HepG2 (cell line): Measurements from ENCODE around the gene MYRIP. TPM values are rescaled to one million over a fixed set of nuclear protein-coding genes. Genes with fewer than 3 reads are reported as not detected.

Experiments
- BHLHE40 ChIP-seq: IDR thresholded peaks from 2 replicates; pipeline ENCODE4 v1.6.1; 2011; ENCODE audit warnings: low read length, improper control_type of control experiment
- CENPBD1 ChIP-seq: sonication (generic); formaldehyde crosslinking; IDR thresholded peaks from 2 replicates; pipeline ENCODE4 v1.8.0; 2022; ENCODE audit warnings: missing genetic modification reagents, low read depth, mild to moderate bottlenecking, borderline replicate concordance
- DNMT3B ChIP-seq: conservative IDR thresholded peaks from 2 replicates; pipeline ENCODE4 v1.6.1; 2016; ENCODE audit warnings: missing biosample characterization, control low read depth
- GTF2F1 ChIP-seq: fragments of 150-350 bp; IDR thresholded peaks from 2 replicates; pipeline ENCODE4 v1.6.1; 2014; ENCODE audit warnings: low read length
- HMGXB4 ChIP-seq, 2 experiments: sonication (generic) in 1 of 2; formaldehyde crosslinking in 1 of 2; IDR thresholded peaks; 2 replicates each; pipeline versions ENCODE4 v1.4.0 to v1.6.1; 2018 to 2020; ENCODE audit warnings: missing genetic modification reagents in 2 of 2, borderline replicate concordance in 1 of 2, low read depth in 1 of 2, mild to moderate bottlenecking in 1 of 2, missing biosample characterization in 1 of 2
- KDM5A ChIP-seq: fragments of 200-600 bp; sonication (generic); IDR thresholded peaks from 2 replicates; pipeline ENCODE4 v1.7.0; 2018; ENCODE audit warnings: antibody characterized with exemption, mild to moderate bottlenecking, low read length, borderline replicate concordance
- KLF6 ChIP-seq: IDR thresholded peaks from 2 replicates; pipeline ENCODE4 v1.8.0; 2016; ENCODE audit warnings: missing biosample characterization, missing genetic modification reagents
- PCBP1 ChIP-seq: fragments of 200-400 bp; formaldehyde crosslinking; IDR thresholded peaks from 2 replicates; pipeline ENCODE4 v1.6.1; 2017; ENCODE audit warnings: mild to moderate bottlenecking, low read depth, low read length, borderline replicate concordance
- PHF21A ChIP-seq: sonication (generic); formaldehyde crosslinking; IDR thresholded peaks from 2 replicates; pipeline ENCODE4 v1.5.0; 2020; ENCODE audit warnings: mild to moderate bottlenecking, missing genetic modification reagents
- POLR2AphosphoS5 ChIP-seq: IDR thresholded peaks from 2 replicates; pipeline ENCODE4 v1.6.1; 2012; ENCODE audit warnings: low read depth, low read length
- RXRA ChIP-seq: sonication (generic); formaldehyde crosslinking; IDR thresholded peaks from 2 replicates; pipeline ENCODE4 v1.5.1; 2020; ENCODE audit warnings: missing genetic modification reagents
- ZBTB39 ChIP-seq: sonication (generic); formaldehyde crosslinking; IDR thresholded peaks from 2 replicates; pipeline ENCODE4 v1.5.0; 2020; ENCODE audit warnings: missing genetic modification reagents
- ZBTB44 ChIP-seq: sonication (generic); formaldehyde crosslinking; IDR thresholded peaks from 2 replicates; pipeline ENCODE4 v1.4.0; 2020; ENCODE audit warnings: missing genetic modification reagents
- ZNF12 ChIP-seq: sonication (generic); formaldehyde crosslinking; IDR thresholded peaks from 2 replicates; pipeline ENCODE4 v1.5.0; 2020; ENCODE audit warnings: missing genetic modification reagents
- ZNF160 ChIP-seq: sonication (generic); formaldehyde crosslinking; IDR thresholded peaks from 2 replicates; pipeline ENCODE4 v1.8.0; 2022; ENCODE audit warnings: mild to moderate bottlenecking, inconsistent platforms, missing genetic modification reagents
- ZNF543 ChIP-seq: sonication (generic); formaldehyde crosslinking; IDR thresholded peaks from 2 replicates; pipeline ENCODE4 v1.4.0; 2020; ENCODE audit warnings: mild to moderate bottlenecking, missing genetic modification reagents
- ZNF547 ChIP-seq: sonication (generic); formaldehyde crosslinking; IDR thresholded peaks from 2 replicates; pipeline ENCODE4 v1.5.1; 2020; ENCODE audit warnings: mild to moderate bottlenecking, missing genetic modification reagents
- ZNF557 ChIP-seq: sonication (generic); formaldehyde crosslinking; IDR thresholded peaks from 2 replicates; pipeline ENCODE4 v1.4.0; 2020; ENCODE audit warnings: missing genetic modification reagents
- ZNF597 ChIP-seq: sonication (generic); formaldehyde crosslinking; IDR thresholded peaks from 2 replicates; pipeline ENCODE4 v1.5.0; 2020; ENCODE audit warnings: missing genetic modification reagents
- ZNF607 ChIP-seq: sonication (generic); formaldehyde crosslinking; IDR thresholded peaks from 2 replicates; pipeline ENCODE4 v1.5.1; 2020; ENCODE audit warnings: missing genetic modification reagents, mild to moderate bottlenecking, borderline replicate concordance
- ZNF7 ChIP-seq: IDR thresholded peaks from 2 replicates; pipeline ENCODE4 v1.6.1; 2016; ENCODE audit warnings: missing biosample characterization, missing genetic modification reagents
- ZNF761 ChIP-seq: sonication (generic); formaldehyde crosslinking; conservative IDR thresholded peaks from 2 replicates; pipeline ENCODE4 v1.4.0; 2020; ENCODE audit warnings: mild to moderate bottlenecking, missing genetic modification reagents
- ZNF792 ChIP-seq: IDR thresholded peaks from 2 replicates; pipeline ENCODE4 v1.6.1; 2016
- polyA plus RNA-seq, 8 experiments: library from polyadenylated mRNA; depleted of rRNA in 3 of 8; stranded (reverse) in 7 of 8; unstranded in 1 of 8; fragments of >200 nt; fragmentation: Illumina TruSeq in 4 of 8; extraction: Trizol in 4 of 8; gene quantifications; 2 replicates each; pipeline versions ENCODE4 v1.2.1 to v1.2.3, GENCODE V29; 2011 to 2016; ENCODE audit warnings: low read depth in 4 of 8, missing spikeins in 1 of 8, mixed read lengths in 1 of 8; ENCODE audit not compliant: insufficient read depth in 1 of 8
- total RNA-seq, 5 experiments: library from RNA; depleted of rRNA; stranded (reverse); fragments of >200 nt; fragmentation: Illumina TruSeq; extraction: Trizol; gene quantifications; 2 replicates each; pipeline ENCODE4 v1.2.3, GENCODE V29; 2016; ENCODE audit warnings: low read depth in 1 of 5
- TF ChIP-seq, protein P1 (sequence below): sonication (generic); formaldehyde crosslinking; IDR thresholded peaks from 2 replicates; pipeline ENCODE4 v1.4.0; 2020; ENCODE audit warnings: mild to moderate bottlenecking, low read depth, missing genetic modification reagents

The MYRIP gene
- total and polyA plus RNA-seq, 2 of the 13 experiments (the other 11 are each of a cell fraction or from before 2014, with no cell fraction given): 0.64 to 0.84 TPM

- 0 out of 2 replicates have a peak, but pooled peaks have one; percentile 65 for TF ChIP-seq ZBTB44
- peak; percentile 84 to 87; a peak in 3 of 4 replicates for TF ChIP-seq HMGXB4 (CRISPR knock-in tag; IDR thresholded peaks at IDR 0.05; ENCODE audit: borderline replicate concordance in 1 of 2, low read depth in 1 of 2)
- no peak for TF ChIP-seq ZNF547 (CRISPR knock-in tag)
- peak; percentile 89 for TF ChIP-seq POLR2AphosphoS5
- no peak for TF ChIP-seq ZNF557 (CRISPR knock-in tag)
- no peak for TF ChIP-seq ZNF12 (CRISPR knock-in tag)
- no peak for TF ChIP-seq ZNF792 (CRISPR knock-in tag)
- no peak for TF ChIP-seq ZBTB39 (CRISPR knock-in tag)
- TF ChIP-seq, protein P1, sequence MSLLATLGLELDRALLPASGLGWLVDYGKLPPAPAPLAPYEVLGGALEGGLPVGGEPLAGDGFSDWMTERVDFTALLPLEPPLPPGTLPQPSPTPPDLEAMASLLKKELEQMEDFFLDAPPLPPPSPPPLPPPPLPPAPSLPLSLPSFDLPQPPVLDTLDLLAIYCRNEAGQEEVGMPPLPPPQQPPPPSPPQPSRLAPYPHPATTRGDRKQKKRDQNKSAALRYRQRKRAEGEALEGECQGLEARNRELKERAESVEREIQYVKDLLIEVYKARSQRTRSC: no peak
- TF ChIP-seq GTF2F1: no peak; the same call in 1 of the 2 replicates
- TF ChIP-seq ZNF761 (CRISPR knock-in tag): no peak
- no peak for TF ChIP-seq RXRA
- TF ChIP-seq ZNF160: no peak
- no peak for TF ChIP-seq ZNF597
- no peak; the same call in 1 of the 2 replicates for TF ChIP-seq ZNF543 (CRISPR knock-in tag)
- TF ChIP-seq BHLHE40: peak; percentile 53
- TF ChIP-seq ZNF607 (CRISPR knock-in tag): peak; percentile 43; the same call in 1 of the 2 replicates
- TF ChIP-seq PHF21A: peak; percentile 79
- TF ChIP-seq KLF6: peak; percentile 37; the same call in 1 of the 2 replicates
- TF ChIP-seq ZNF7: no peak
- TF ChIP-seq DNMT3B: no peak
- no peak for TF ChIP-seq CENPBD1 (CRISPR knock-in tag)
- TF ChIP-seq KDM5A: no peak; the same call in 1 of the 2 replicates
- peak; percentile 96 for TF ChIP-seq PCBP1
These were observed 500.1 kb downstream of the MYRIP start, which contains the start of gene EIF1B (continued) for GRCh38 chr3:40309418-40309924.
